GM13977 (cell line): ENCODE measurements around the gene JMJD7.

ENCODE experiments used
- DNase-seq: peaks from one replicate; pipeline ENCODE4 v3.0.0; 2012; ENCODE audit warnings: low spot score
- in situ Hi-C: fragments of 300-500 bp; cut with MboI; formaldehyde crosslinking; loops from one replicate; pipeline ENCODE4 v1.12.0; 2022; ENCODE audit warnings: low sequenced_read_pairs, low pct_unique_long_range_greater_than_20kb, mixed read lengths, inconsistent platforms; ENCODE audit not compliant: unreplicated experiment
- TF ChIP-seq, protein P1 (sequence below): IDR thresholded peaks from 2 replicates; pipeline ENCODE4 v1.5.1; 2012; ENCODE audit warnings: mild to moderate bottlenecking, control low read depth; ENCODE audit not compliant: insufficient read depth; ENCODE audit errors: extremely low read depth, missing control alignments

Gene JMJD7

DNA sequence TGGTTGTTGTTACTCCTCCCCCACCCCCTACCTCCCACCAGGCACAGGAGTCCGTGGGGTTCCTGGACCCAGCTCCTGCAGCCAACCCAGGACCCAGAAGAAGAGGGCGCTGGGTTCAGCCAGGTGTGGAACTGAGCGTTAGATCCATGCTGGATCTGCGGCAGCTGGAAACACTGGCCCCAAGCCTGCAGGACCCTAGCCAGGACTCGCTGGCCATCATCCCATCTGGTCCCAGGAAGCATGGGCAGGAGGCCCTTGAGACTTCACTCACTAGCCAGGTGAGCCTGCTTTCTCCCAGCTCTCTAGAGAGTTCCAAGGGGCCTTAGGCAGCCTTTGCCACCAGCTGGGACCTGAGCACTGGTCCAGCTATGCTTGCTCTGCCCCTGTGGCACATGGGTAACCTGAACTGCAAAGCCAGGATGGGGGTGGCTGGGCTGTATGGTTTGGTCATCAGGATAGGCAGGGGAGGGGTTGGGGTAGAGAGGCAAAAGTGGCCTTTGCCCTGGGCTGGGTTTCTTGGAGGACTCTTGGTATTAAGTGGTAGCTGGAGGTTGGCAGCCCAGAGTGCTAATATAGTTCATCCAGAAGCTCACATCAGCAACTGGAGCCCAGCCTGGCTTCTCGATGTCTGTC is 7.0 kb upstream of the JMJD7 start:
- TF ChIP-seq, protein P1, sequence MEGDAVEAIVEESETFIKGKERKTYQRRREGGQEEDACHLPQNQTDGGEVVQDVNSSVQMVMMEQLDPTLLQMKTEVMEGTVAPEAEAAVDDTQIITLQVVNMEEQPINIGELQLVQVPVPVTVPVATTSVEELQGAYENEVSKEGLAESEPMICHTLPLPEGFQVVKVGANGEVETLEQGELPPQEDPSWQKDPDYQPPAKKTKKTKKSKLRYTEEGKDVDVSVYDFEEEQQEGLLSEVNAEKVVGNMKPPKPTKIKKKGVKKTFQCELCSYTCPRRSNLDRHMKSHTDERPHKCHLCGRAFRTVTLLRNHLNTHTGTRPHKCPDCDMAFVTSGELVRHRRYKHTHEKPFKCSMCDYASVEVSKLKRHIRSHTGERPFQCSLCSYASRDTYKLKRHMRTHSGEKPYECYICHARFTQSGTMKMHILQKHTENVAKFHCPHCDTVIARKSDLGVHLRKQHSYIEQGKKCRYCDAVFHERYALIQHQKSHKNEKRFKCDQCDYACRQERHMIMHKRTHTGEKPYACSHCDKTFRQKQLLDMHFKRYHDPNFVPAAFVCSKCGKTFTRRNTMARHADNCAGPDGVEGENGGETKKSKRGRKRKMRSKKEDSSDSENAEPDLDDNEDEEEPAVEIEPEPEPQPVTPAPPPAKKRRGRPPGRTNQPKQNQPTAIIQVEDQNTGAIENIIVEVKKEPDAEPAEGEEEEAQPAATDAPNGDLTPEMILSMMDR, result no peak

DNA sequence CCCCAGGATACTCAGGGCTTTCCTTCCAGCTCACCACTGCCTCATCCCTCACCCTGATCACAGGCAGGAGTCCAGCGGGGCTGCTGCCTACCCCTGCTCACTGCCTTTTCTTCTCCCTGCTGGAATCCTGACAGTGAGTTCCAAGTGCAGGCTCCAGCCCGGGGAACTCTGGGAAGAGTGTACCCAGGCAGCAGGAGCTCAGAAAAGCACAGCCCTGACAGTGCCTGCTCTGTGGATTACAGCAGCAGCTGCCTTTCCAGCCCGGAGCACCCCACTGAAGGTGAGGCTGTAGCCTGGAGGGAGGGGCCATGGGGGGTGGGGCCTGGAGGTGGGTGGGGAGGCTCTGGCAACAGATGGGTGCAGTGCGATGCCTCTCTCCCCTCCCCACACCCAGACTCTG is 6.1 kb upstream of the JMJD7 start:
- no peak for DNase-seq
- TF ChIP-seq, protein P1, result no peak
- in situ Hi-C loops, result no loop called here

More for the DNA sequence above, 7.0 kb upstream of the JMJD7 start:
- in situ Hi-C loops, result no loop called here
- DNase-seq, result no peak

DNA sequence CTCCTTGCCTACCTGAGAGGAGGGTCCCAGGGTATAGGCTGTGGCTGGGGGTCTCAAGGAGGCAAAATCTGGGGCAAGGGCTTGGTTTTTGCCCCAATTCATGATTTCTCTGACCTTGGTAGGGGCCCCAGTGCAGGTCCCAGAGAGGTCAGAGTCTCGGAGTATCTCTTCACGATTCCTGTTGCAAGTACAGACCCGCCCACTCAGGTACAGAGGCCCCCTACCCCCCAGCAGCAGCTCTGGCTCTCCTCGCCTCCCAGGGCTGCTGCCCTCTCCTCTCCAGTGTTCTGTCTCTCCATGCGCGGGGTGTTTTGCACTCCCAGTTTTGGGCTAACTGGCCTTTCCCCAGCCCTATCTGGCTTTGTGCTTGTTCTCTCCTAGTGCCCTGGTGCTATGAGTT is 5.4 kb upstream of the JMJD7 start:
- DNase-seq, result no peak
- TF ChIP-seq, protein P1, result no peak
- in situ Hi-C loops, result no loop called here

DNA sequence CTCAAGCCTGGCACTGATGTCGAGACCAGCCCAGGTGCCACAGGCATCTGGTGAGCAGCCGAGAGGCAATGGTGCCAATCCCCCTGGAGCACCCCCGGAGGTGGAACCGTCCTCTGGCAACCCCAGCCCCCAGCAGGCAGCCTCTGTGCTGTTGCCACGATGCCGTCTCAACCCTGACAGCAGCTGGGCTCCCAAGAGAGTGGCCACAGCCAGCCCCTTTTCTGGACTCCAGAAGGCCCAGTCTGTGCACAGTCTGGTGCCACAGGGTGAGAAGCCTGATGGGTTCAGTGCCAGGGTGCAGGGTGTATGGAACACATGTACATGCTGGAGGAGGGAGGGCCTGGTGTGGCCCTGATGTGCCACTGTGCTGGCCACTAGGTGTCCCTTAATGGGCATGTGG is 4.9 kb upstream of the JMJD7 start:
- no peak for DNase-seq
- in situ Hi-C loops, result no loop called here
- TF ChIP-seq, protein P1, result no peak

DNA sequence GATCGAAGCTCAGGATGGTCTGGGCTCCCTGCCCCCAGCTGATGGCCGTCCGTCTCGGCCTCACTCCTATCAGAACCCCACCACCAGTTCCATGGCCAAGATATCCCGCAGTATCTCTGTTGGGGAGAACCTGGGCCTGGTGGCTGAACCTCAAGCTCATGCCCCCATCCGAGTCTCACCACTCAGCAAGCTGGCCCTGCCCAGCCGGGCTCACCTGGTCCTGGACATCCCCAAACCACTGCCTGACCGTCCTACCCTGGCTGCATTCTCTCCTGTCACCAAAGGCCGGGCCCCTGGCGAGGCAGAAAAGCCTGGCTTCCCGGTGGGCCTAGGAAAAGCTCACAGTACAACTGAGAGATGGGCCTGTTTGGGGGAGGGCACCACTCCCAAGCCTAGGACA is 4.4 kb upstream of the JMJD7 start:
- TF ChIP-seq, protein P1, result no peak
- in situ Hi-C loops, result no loop called here
- DNase-seq, result no peak

DNA sequence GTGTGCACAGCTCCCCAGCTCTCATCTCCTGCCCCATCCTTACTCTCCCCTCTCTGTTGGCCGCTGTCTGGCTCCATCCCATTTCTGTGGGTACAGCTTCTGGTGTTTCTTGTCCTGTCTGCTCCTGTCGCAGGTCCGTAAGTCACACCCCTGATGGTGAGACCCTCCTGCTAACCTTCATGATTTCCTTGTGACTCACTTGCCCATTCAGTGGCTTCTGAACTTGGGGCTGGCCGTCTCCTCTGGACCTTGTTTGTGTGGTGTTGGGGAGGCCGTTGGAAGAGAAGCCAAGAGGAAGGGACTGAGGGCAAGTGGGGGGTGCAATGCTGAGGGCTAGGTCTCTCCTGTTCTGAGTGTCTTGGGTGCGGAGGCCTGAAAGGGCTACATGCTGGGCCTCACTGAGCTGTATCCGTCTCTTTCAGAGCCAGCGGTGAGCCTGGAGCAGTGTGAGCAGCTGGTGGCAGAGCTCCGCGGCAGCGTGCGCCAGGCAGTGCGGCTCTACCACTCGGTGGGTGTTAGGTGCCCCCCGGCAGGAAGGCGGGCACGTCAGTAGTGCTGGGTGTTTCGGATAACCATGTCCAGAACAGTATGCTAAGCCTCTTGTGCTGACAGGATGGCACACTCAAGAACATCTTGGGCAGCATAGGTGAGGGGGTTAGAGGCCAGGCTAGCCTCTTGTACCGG is 3.7 kb upstream of the JMJD7 start:
- TF ChIP-seq, protein P1, result no peak
- no peak for DNase-seq
- in situ Hi-C loops, result no loop called here
